Measurements from ENCODE around the gene FAM174B. TPM values are rescaled to one million over a fixed set of nuclear protein-coding genes. Genes with fewer than 3 reads are reported as not detected.

FAM174B gene
- total and polyA plus RNA-seq, 4 donors: 2.5 to 4.5 (median 3.8) TPM

- Histone ChIP-seq H3K27ac (ENCODE audit: low read depth in 1 of 2, low read length in 2 of 2) (no peak overlapping the region), H3K27me3 (ENCODE audit: control insufficient read depth in 4 of 4, insufficient read depth in 4 of 4, low read length in 3 of 4) (no peaks in the 10 kb centered on the region), H3K9ac (ENCODE audit: low read depth in 1 of 2, low read length in 2 of 2) (no peak overlapping the region), H3K36me3 (ENCODE audit: control insufficient read depth in 4 of 4, insufficient read depth in 3 of 4, low read depth in 1 of 4, low read length in 3 of 4) (no peaks in the 10 kb centered on the region), H3K9me3 (ENCODE audit: control insufficient read depth in 4 of 4, low read length in 3 of 4) (no peaks in the 10 kb centered on the region), H3K4me3 (ENCODE audit: low read depth in 1 of 3, low read length in 3 of 3) (no peak overlapping the region), H3K4me1 (ENCODE audit: control insufficient read depth in 4 of 4, insufficient read depth in 4 of 4, low read length in 3 of 4) (peaks cover 0 to 4% (median 1%) of the 10 kb centered on the region in 4 donors)
- 86% methylated on average over 6 of the region's 6 CpGs for WGBS
- no peak for DNase-seq (ENCODE audit: low spot score)
- TF ChIP-seq NR2F2 (IDR thresholded peaks at IDR 0.05) (no peak), HNF4A (conservative IDR thresholded peaks at IDR 0.05) (no peak)
Observed at GRCh38 chr15:92633418-92633817, 22.2 kb downstream of the FAM174B start.

GRCh38 chr15:92633001-92633400, 22.6 kb downstream of the FAM174B start:
- Histone ChIP-seq H3K36me3 (ENCODE audit: control insufficient read depth in 4 of 4, insufficient read depth in 3 of 4, low read depth in 1 of 4, low read length in 3 of 4) (no peaks in the 10 kb centered on the region), H3K9me3 (ENCODE audit: control insufficient read depth in 4 of 4, low read length in 3 of 4) (no peaks in the 10 kb centered on the region), H3K4me1 (ENCODE audit: control insufficient read depth in 4 of 4, insufficient read depth in 4 of 4, low read length in 3 of 4) (peaks cover 0 to 4% (median 0%) of the 10 kb centered on the region in 4 donors), H3K27me3 (ENCODE audit: control insufficient read depth in 4 of 4, insufficient read depth in 4 of 4, low read length in 3 of 4) (no peaks in the 10 kb centered on the region), H3K27ac (ENCODE audit: low read depth in 1 of 2, low read length in 2 of 2) (no peak overlapping the region), H3K4me3 (ENCODE audit: low read depth in 1 of 3, low read length in 3 of 3) (no peak overlapping the region), H3K9ac (ENCODE audit: low read depth in 1 of 2, low read length in 2 of 2) (no peak overlapping the region)
- no peak for TF ChIP-seq SP1 (IDR thresholded peaks at IDR 0.05)
- no peak for TF ChIP-seq GABPA (IDR thresholded peaks at IDR 0.05 in 1 of 2, conservative IDR thresholded peaks at IDR 0.05 in 1 of 2)
- no peak for TF ChIP-seq CTCF (IDR thresholded peaks at IDR 0.05; ENCODE audit: low read depth, low read length, missing input control)
- no peak for TF ChIP-seq ATF3 (IDR thresholded peaks at IDR 0.05)
- TF ChIP-seq FOXA1 (IDR thresholded peaks at IDR 0.05): no peak
- WGBS: 93% methylated on average over 8 of the region's 8 CpGs
- no peak for DNase-seq (ENCODE audit: low spot score)

GRCh38 chr15:92631721-92632120, 23.9 kb downstream of the FAM174B start:
- H3K27me3 ChIP-seq (ENCODE audit: control insufficient read depth in 4 of 4, insufficient read depth in 4 of 4, low read length in 3 of 4): no peaks in the 10 kb centered on the region
- TF ChIP-seq REST (IDR thresholded peaks at IDR 0.05) (no peak), TAF1 (conservative IDR thresholded peaks at IDR 0.05) (no peak), HNF4A (conservative IDR thresholded peaks at IDR 0.05) (no peak), NR2F2 (IDR thresholded peaks at IDR 0.05) (no peak), RAD21 (IDR thresholded peaks at IDR 0.05) (no peak), YY1 (IDR thresholded peaks at IDR 0.05) (no peak), JUND (IDR thresholded peaks at IDR 0.05) (no peak), FOXA1 (IDR thresholded peaks at IDR 0.05) (no peak), SP1 (IDR thresholded peaks at IDR 0.05) (no peak), GABPA (IDR thresholded peaks at IDR 0.05 in 1 of 2, conservative IDR thresholded peaks at IDR 0.05 in 1 of 2) (no peak), EGR1 (IDR thresholded peaks at IDR 0.05; ENCODE audit: low read depth in 2 of 2) (no peak), ATF3 (IDR thresholded peaks at IDR 0.05) (no peak), RXRA (IDR thresholded peaks at IDR 0.05) (no peak), MAX (IDR thresholded peaks at IDR 0.05) (no peak)
- H3K27ac ChIP-seq (ENCODE audit: low read depth in 1 of 2, low read length in 2 of 2): no peak overlapping the region
- WGBS: 90% methylated on average over 11 of the region's 11 CpGs
- DNase-seq (ENCODE audit: low spot score): no peak
- no peaks in the 10 kb centered on the region for H3K9me3 ChIP-seq (ENCODE audit: control insufficient read depth in 4 of 4, low read length in 3 of 4)
- no peak overlapping the region for H3K4me3 ChIP-seq (ENCODE audit: low read depth in 1 of 3, low read length in 3 of 3)
- no peaks in the 10 kb centered on the region for H3K36me3 ChIP-seq (ENCODE audit: control insufficient read depth in 4 of 4, insufficient read depth in 3 of 4, low read depth in 1 of 4, low read length in 3 of 4)
- no peak overlapping the region for H3K9ac ChIP-seq (ENCODE audit: low read depth in 1 of 2, low read length in 2 of 2)
- no peaks in the 10 kb centered on the region for H3K4me1 ChIP-seq (ENCODE audit: control insufficient read depth in 4 of 4, insufficient read depth in 4 of 4, low read length in 3 of 4)

Measured in liver (tissue), 9 donors.